Measurements from ENCODE around the gene TRIM45. TPM values are rescaled to one million over a fixed set of nuclear protein-coding genes. Genes with fewer than 3 reads are reported as not detected.

TRIM45 gene
- total RNA-seq, 3 donors from 2014 or later (not counting 1 experiment from before 2014, with no cell fraction given), result 0.33 to 1.2 (median 0.77) TPM

GRCh38 chr1:117142200-117142599, 20.7 kb upstream of the TRIM45 start:
- no peak overlapping the region for H3K4me3 ChIP-seq (ENCODE audit: low read length)
- no peaks in the 10 kb centered on the region for H3K9me3 Mint-ChIP-seq
- no peaks in the 10 kb centered on the region for H3K4me1 Mint-ChIP-seq
- no peak overlapping the region for H3K27ac ChIP-seq (ENCODE audit: low read length)
- no peaks in the 10 kb centered on the region for H3K4me1 ChIP-seq (ENCODE audit: control insufficient read depth, insufficient read depth, low read length)
- H3K9me3 ChIP-seq (ENCODE audit: control insufficient read depth, insufficient read depth, low read length), result no peaks in the 10 kb centered on the region
- TF ChIP-seq CTCF (IDR thresholded peaks at IDR 0.05), result no peak
- no peak overlapping the region for H3K4me3 Mint-ChIP-seq
- intact Hi-C loops (cut with micrococcal nuclease), result no loop called here
- H3K27me3 Mint-ChIP-seq (ENCODE audit: low read depth in 2 of 2), result peaks cover 11 to 16% of the 10 kb centered on the region in 2 donors
- H3K36me3 ChIP-seq (ENCODE audit: control insufficient read depth, insufficient read depth, low read length), result no peaks in the 10 kb centered on the region
- ATAC-seq (no peak), DNase-seq (no peak)
- no peaks in the 10 kb centered on the region for H3K27me3 ChIP-seq (ENCODE audit: control insufficient read depth, insufficient read depth, low read length)
- no peak overlapping the region for H3K27ac Mint-ChIP-seq
- H3K36me3 Mint-ChIP-seq, result no peaks in the 10 kb centered on the region
- whole genome bisulfite sequencing (ENCODE audit: insufficient coverage), result 83% methylated on average over 2 of the region's 2 CpGs

- no peaks in the 10 kb centered on the region for H3K9me3 Mint-ChIP-seq
- no peaks in the 10 kb centered on the region for H3K36me3 Mint-ChIP-seq
Observed at GRCh38 chr1:117138561-117138960, 17.0 kb upstream of the TRIM45 start.

GRCh38 chr1:117138106-117138505, 16.6 kb upstream of the TRIM45 start:
- H3K27ac ChIP-seq (ENCODE audit: low read length), result no peak overlapping the region
- intact Hi-C loops (cut with micrococcal nuclease), result no loop called here
- no peaks in the 10 kb centered on the region for H3K27me3 ChIP-seq (ENCODE audit: control insufficient read depth, insufficient read depth, low read length)
- no peaks in the 10 kb centered on the region for H3K36me3 ChIP-seq (ENCODE audit: control insufficient read depth, insufficient read depth, low read length)
- H3K27ac Mint-ChIP-seq, result no peak overlapping the region
- no peaks in the 10 kb centered on the region for H3K4me1 Mint-ChIP-seq
- no peak overlapping the region for H3K4me3 ChIP-seq (ENCODE audit: low read length)
- H3K9me3 ChIP-seq (ENCODE audit: control insufficient read depth, insufficient read depth, low read length), result no peaks in the 10 kb centered on the region
- no peaks in the 10 kb centered on the region for H3K4me1 ChIP-seq (ENCODE audit: control insufficient read depth, insufficient read depth, low read length)
- H3K9me3 Mint-ChIP-seq, result no peaks in the 10 kb centered on the region
- no peak for TF ChIP-seq CTCF (IDR thresholded peaks at IDR 0.05)
- DNase-seq (no peak), ATAC-seq (no peak)
- H3K36me3 Mint-ChIP-seq, result no peaks in the 10 kb centered on the region
- no peak overlapping the region for H3K4me3 Mint-ChIP-seq
- peaks cover 18 to 20% of the 10 kb centered on the region in 2 donors for H3K27me3 Mint-ChIP-seq (ENCODE audit: low read depth in 2 of 2)
- WGBS (ENCODE audit: insufficient coverage), result 92% methylated on average over 3 of the region's 3 CpGs

More at GRCh38 chr1:117138561-117138960, 17.0 kb upstream of the TRIM45 start:
- Histone ChIP-seq H3K9me3 (ENCODE audit: control insufficient read depth, insufficient read depth, low read length) (no peaks in the 10 kb centered on the region), H3K4me1 (ENCODE audit: control insufficient read depth, insufficient read depth, low read length) (no peaks in the 10 kb centered on the region), H3K27ac (ENCODE audit: low read length) (no peak overlapping the region), H3K36me3 (ENCODE audit: control insufficient read depth, insufficient read depth, low read length) (no peaks in the 10 kb centered on the region), H3K27me3 (ENCODE audit: control insufficient read depth, insufficient read depth, low read length) (no peaks in the 10 kb centered on the region), H3K4me3 (ENCODE audit: low read length) (no peak overlapping the region)
- no peak for TF ChIP-seq CTCF (IDR thresholded peaks at IDR 0.05)
- Mint-ChIP-seq H3K27ac (no peak overlapping the region), H3K4me1 (no peaks in the 10 kb centered on the region), H3K27me3 (ENCODE audit: low read depth in 2 of 2) (peaks cover 14 to 16% of the 10 kb centered on the region in 2 donors), H3K4me3 (no peak overlapping the region)
- intact Hi-C loops (cut with micrococcal nuclease), result no loop called here
- no peak for ATAC-seq
- DNase-seq, result no peak
- 90% methylated on average over 1 of the region's 1 CpG for WGBS (ENCODE audit: insufficient coverage)

- Mint-ChIP-seq H3K4me1 (no peaks in the 10 kb centered on the region), H3K36me3 (no peaks in the 10 kb centered on the region), H3K9me3 (no peaks in the 10 kb centered on the region), H3K4me3 (no peak overlapping the region), H3K27me3 (ENCODE audit: low read depth in 2 of 2) (peaks cover 19 to 21% of the 10 kb centered on the region in 2 donors), H3K27ac (no peak overlapping the region)
- intact Hi-C loops (cut with micrococcal nuclease), result no loop called here
- Histone ChIP-seq H3K36me3 (ENCODE audit: control insufficient read depth, insufficient read depth, low read length) (no peaks in the 10 kb centered on the region), H3K27me3 (ENCODE audit: control insufficient read depth, insufficient read depth, low read length) (no peaks in the 10 kb centered on the region), H3K27ac (ENCODE audit: low read length) (no peak overlapping the region), H3K4me1 (ENCODE audit: control insufficient read depth, insufficient read depth, low read length) (no peaks in the 10 kb centered on the region), H3K4me3 (ENCODE audit: low read length) (no peak overlapping the region), H3K9me3 (ENCODE audit: control insufficient read depth, insufficient read depth, low read length) (no peaks in the 10 kb centered on the region)
- TF ChIP-seq CTCF (IDR thresholded peaks at IDR 0.05), result no peak
- 57% methylated on average over 3 of the region's 3 CpGs for WGBS (ENCODE audit: insufficient coverage)
- DNase-seq, result no peak
- no peak for ATAC-seq
Observed at GRCh38 chr1:117137281-117137855, 15.8 kb upstream of the TRIM45 start.

Data from natural killer cell (primary cell).